ENCODE measurements around the gene MAPK12.

GRCh38 chr22:50303848-50304527, 42.5 kb upstream of the MAPK12 start:
- TF ChIP-seq CTCF (IDR thresholded peaks at IDR 0.05): peak in 1 of 4 experiments; percentile 12
- TF ChIP-seq POLR2A (IDR thresholded peaks at IDR 0.05): peak in 1 of 2 donors; percentile 16
